Ovary (tissue), 9 donors: ENCODE data around the gene NAT8L. TPM values are rescaled to one million over a fixed set of nuclear protein-coding genes. Genes with fewer than 3 reads are reported as not detected.

ENCODE experiments used
- DNase-seq, 5 donors: peaks; one replicate each; pipeline ENCODE4 v3.0.0-alpha.2; 2019 to 2020
- H3K27ac ChIP-seq, 2 donors: fragments of 200-600 bp; one replicate each; pipeline versions ENCODE4 v1.5.1 to v1.8.0; 2019 to 2022
- H3K27me3 ChIP-seq: fragments of 200-600 bp; one replicate; pipeline ENCODE4 v1.8.0; 2022
- H3K36me3 ChIP-seq: fragments of 200-600 bp; sonication (generic); one replicate; pipeline ENCODE4 v1.5.1; 2019
- H3K4me1 ChIP-seq: one replicate; pipeline ENCODE4 v1.8.1; 2013; ENCODE audit warnings: mild to moderate bottlenecking, moderate library complexity; ENCODE audit not compliant: insufficient read depth
- H3K4me3 ChIP-seq: fragments of 200-600 bp; sonication (generic); one replicate; pipeline ENCODE4 v1.5.1; 2017
- H3K9me3 ChIP-seq, 2 donors: fragments of 200-600 bp in 1 of 2; sonication (generic) in 1 of 2; one replicate each; pipeline versions ENCODE4 v1.5.1 to v1.8.1; 2013 to 2019; ENCODE audit warnings: mild to moderate bottlenecking in 1 of 2, moderate library complexity in 1 of 2
- CTCF ChIP-seq, 3 donors: fragments of 450-650 bp in 2 of 3; fragments of 200-600 bp in 1 of 3; IDR thresholded peaks; one replicate each; pipeline versions ENCODE4 v1.5.1 to v1.8.0; 2016 to 2022; ENCODE audit warnings: antibody characterized with exemption in 3 of 3, mild to moderate bottlenecking in 1 of 3
- EP300 ChIP-seq: sonication (generic); formaldehyde crosslinking; IDR thresholded peaks from one replicate; pipeline ENCODE4 v1.6.1; 2017; ENCODE audit warnings: antibody characterized with exemption
- POLR2A ChIP-seq: fragments of 450-650 bp; IDR thresholded peaks from one replicate; pipeline ENCODE4 v1.6.1; 2017; ENCODE audit warnings: antibody characterized with exemption, mild to moderate bottlenecking, moderate library complexity
- WGBS, 3 donors: extraction: QIAGEN DNeasy Blood & Tissue Kit in 1 of 3; methylation state at CpG; one replicate each; pipeline versions ENCODE4 v1.1.5 to v1.1.7; 2013 to 2017; 5-methylcytosine and 5-hydroxymethylcytosine counted together
- intact Hi-C, 4 donors: fragments of 100-400 bp; cut with DNase I; formaldehyde crosslinking; loops; one replicate each; pipeline versions ENCODE4 v1.11.0 to v1.15.1; 2022 to 2023
- polyA plus RNA-seq, 2 donors: library from polyadenylated mRNA; stranded (reverse); fragments of 200-250 nt in 1 of 2; fragments of 350-450 nt in 1 of 2; fragmentation: Illumina TruSeq in 1 of 2; extraction: RNeasy Lipid Tissue Mini Kit (QIAGEN cat#74804) in 1 of 2; gene quantifications; one replicate each; pipeline ENCODE4 v1.2.3, GENCODE V29; 2013 to 2014
- total RNA-seq, 7 donors: library from RNA; depleted of rRNA in 2 of 7; stranded (reverse); fragments of >200 nt in 2 of 7; fragmentation: NEBNext Ultra II Directional in 3 of 7; extraction: Animal tissue kit (Norgen Biotek cat#: 25700) in 3 of 7; gene quantifications; one replicate each; pipeline versions ENCODE4 v1.1.0 to v1.2.4, GENCODE V29; 2016 to 2023
- donor health status: DM: no; HTN: no; CAD: no; lungs with moderate emphysema.
- donor health status: DM: no; HTN: no; CAD: no.
- donor health status: Bipolar disorder and iron deficiency.
- donor health status: DM: yes; HTN: yes; CAD: no.
- donor health status: DM: no; HTN: no; CAD: no.
- donor health status: DM: yes; HTN: yes; CAD: no.

Gene NAT8L
- total and polyA plus RNA-seq, 9 donors: 0.24 to 4.1 (median 1.3) TPM

- no peaks in the 10 kb centered on the region for H3K27me3 ChIP-seq
- H3K36me3 ChIP-seq: no peaks in the 10 kb centered on the region
- H3K9me3 ChIP-seq: no peaks in the 10 kb centered on the region
- TF ChIP-seq EP300: no peak
- no peak for TF ChIP-seq POLR2A
- TF ChIP-seq CTCF (IDR thresholded peaks at IDR 0.05): no peak
- no peak overlapping the region for H3K27ac ChIP-seq
- DNase-seq: no peak
- no peaks in the 10 kb centered on the region for H3K4me1 ChIP-seq
- intact Hi-C loops: no loop called here
- H3K4me3 ChIP-seq: no peak overlapping the region
- 89 to 93% (median 91%) methylated on average over 6 of the region's 6 CpGs for WGBS, 3 donors
These were observed 57.7 kb downstream of the NAT8L start for GRCh38 chr4:2116687-2117400.

Other genes starting within 250 kb of the NAT8L start
- 10 to 100 TPM; 22.7 to 43.6 (median 31.0) TPM for gene LETM1, start 203.2 kb upstream of the NAT8L start, total RNA-seq
- gene LETM1, start 203.2 kb upstream of the NAT8L start, polyA plus RNA-seq: 10 to 100 TPM in 1 of 2 donors, 1 to 10 TPM in 1; 9.3 to 11.9 TPM
- gene NSD2, start 187.9 kb upstream of the NAT8L start, total RNA-seq: 10 to 100 TPM; 18.5 to 41.9 (median 23.4) TPM
- 10 to 100 TPM in 1 of 2 donors, 1 to 10 TPM in 1; 9.1 to 20.1 TPM for gene NSD2, start 187.9 kb upstream of the NAT8L start, polyA plus RNA-seq
- gene NELFA, start 50.4 kb upstream of the NAT8L start, total RNA-seq: 10 to 100 TPM; 22.7 to 42.8 (median 32.6) TPM
- gene NELFA, start 50.4 kb upstream of the NAT8L start, polyA plus RNA-seq: 10 to 100 TPM; 12.5 to 30.8 TPM
- 10 to 100 TPM in 6 of 7 donors, 1 to 10 TPM in 1; 9.3 to 17.4 (median 12.5) TPM for gene HAUS3, start 182.8 kb downstream of the NAT8L start, total RNA-seq
- 10 to 100 TPM in 1 of 2 donors, 1 to 10 TPM in 1; 8.2 to 12.5 TPM for gene HAUS3, start 182.8 kb downstream of the NAT8L start, polyA plus RNA-seq
- 10 to 100 TPM in 1 of 7 donors, 1 to 10 TPM in 5, under 1 TPM in 1; 0.95 to 11.4 (median 3.4) TPM for gene POLN, start 182.8 kb downstream of the NAT8L start, total RNA-seq
- 1 to 10 TPM; 1.4 to 1.6 TPM for gene POLN, start 182.8 kb downstream of the NAT8L start, polyA plus RNA-seq
- 10 to 100 TPM; 22.3 to 51.4 (median 35.3) TPM for gene MXD4, start 202.8 kb downstream of the NAT8L start, total RNA-seq
- gene MXD4, start 202.8 kb downstream of the NAT8L start, polyA plus RNA-seq: 10 to 100 TPM; 10.3 to 41.5 TPM